Cerebellar nuclear complex (tissue), 1 donor: ENCODE results near the gene ARHGDIA.

Experiments used
- DNase-seq, 2 experiments: peaks; one replicate each; lab custom pipeline; 2025; lab: John Stamatoyannopoulos, UW

Gene ARHGDIA

DNA sequence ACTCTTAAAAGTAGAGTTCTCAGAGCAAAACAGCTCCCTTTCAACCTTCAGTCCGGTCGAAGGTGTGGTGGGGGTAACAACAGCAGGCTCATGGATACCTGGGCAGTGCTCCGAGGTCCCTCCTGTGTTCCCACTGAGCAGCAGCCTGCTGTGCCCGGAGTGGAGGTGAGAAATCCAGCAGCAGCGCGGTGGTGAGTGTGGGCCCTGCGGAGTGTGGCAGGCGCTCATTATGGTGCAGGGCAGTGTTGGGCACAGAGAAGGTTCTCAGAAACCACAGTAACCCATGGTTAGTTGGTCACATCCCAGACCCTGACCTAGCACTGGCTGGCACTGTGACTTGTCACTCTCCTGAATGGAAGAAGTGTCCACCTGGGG lies 5.8 kb downstream of the ARHGDIA start:
- no peak for DNase-seq

DNA sequence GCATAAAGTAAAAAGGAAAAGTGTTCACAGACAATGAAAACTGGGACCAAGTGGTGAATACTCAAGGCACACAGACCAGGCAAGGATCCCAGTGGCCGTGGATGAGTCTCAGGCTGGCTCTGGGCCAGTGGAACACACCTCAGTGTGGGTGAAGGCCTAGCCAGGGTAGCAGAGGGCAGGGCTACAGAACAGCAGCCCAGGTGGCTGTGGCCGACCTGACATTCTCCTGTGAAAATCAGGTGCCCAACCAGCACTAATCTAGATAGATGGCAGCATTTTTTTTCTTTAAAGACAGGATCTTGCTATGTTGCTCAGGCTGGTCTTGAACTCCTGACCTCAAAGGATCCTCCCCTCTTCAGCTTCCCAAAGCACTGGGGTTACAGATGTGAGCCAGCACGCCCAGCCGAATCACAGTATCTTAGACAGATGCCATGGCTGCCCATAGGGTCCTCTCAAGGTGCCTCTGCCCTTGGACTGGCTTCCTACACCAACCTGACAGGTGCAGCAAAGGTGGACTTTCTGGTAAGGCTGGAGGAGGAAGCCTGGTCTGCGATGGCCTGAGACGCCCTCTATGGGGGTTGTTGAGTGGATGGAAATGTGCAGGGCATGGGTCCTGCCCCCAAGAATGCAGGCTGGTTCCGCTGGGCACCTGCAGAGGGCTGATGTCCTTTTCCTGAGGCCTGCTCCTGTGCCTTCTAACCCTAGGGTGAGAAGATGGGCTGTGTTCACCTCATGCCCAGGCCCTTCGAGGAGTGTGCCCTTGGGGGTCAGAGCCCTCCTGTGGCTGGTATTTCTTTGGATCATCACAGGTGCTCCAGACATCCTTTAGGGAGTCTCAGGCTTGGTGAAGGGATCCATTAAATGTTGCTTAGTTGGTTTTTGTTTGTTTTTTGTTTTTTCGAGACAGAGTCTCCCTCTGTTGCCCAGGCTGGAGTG lies 7.0 kb downstream of the ARHGDIA start:
- DNase-seq: no peak

DNA sequence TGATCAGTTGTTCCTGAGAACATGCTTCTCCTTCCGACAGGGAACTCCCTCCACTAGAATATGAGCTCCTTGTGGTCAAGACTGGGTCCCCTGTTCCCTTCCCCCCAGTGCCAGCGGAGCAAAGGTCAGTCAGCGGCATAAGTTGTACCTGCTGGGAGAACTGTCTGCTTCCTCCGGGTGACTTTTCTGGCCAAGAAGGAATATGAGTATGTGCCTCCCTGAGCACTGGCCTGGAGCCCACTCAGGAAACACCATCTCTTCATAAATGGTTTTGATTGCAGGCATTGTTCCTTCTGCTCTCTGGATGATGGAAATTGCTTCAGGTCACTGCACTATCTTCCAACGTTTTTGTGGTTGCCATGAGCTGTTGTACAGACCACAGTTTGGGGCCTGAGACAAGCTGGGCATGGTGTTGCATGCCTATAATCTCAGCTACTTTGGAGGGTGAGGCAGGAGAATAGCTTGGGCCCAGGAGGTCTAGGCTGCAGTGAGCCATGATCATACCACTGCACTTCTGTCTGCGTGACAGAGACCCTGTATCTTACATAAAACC lies 7.9 kb downstream of the ARHGDIA start:
- DNase-seq: no peak

DNA sequence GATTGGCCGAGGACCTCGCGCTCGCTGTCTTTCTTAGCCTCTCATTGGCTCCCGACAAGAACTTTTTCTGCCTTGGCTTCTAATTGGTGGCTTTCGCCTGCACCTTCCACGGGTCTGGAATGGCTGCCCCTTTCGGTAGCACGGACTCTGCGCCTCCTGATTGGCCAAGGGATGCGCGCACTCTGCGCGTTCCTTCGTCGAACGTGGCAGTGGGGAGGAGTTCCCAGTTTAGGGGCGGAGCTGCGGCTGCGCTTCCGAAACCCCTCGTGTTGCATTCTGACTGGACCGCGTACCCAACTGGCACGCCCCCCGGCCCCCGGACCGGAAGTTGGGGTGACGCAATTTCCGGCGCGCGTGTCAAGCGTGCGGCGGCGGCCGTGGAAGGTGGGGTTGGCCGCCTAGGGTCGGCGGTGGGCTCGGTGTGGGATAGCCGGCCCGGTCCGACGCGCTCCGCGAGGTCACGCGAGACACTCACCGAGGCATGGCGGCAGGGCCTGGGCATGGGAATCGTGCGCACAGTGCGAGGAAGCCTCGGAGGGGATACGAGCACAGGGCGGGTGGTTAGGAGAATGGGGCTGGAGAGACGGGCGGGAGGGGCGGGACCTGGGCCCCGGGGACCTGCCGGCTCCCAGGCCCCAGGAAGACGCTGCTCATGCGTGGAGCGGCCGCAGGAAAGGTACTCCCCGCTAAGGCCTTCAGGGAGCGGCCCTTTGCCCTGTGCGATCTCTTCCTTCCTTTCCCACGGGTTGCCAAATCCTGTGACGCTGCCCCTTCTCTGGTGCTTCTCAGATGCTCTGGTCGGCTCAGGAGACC lies 10.2 kb downstream of the ARHGDIA start:
- DNase-seq: peak; percentile 98 to 99

DNA sequence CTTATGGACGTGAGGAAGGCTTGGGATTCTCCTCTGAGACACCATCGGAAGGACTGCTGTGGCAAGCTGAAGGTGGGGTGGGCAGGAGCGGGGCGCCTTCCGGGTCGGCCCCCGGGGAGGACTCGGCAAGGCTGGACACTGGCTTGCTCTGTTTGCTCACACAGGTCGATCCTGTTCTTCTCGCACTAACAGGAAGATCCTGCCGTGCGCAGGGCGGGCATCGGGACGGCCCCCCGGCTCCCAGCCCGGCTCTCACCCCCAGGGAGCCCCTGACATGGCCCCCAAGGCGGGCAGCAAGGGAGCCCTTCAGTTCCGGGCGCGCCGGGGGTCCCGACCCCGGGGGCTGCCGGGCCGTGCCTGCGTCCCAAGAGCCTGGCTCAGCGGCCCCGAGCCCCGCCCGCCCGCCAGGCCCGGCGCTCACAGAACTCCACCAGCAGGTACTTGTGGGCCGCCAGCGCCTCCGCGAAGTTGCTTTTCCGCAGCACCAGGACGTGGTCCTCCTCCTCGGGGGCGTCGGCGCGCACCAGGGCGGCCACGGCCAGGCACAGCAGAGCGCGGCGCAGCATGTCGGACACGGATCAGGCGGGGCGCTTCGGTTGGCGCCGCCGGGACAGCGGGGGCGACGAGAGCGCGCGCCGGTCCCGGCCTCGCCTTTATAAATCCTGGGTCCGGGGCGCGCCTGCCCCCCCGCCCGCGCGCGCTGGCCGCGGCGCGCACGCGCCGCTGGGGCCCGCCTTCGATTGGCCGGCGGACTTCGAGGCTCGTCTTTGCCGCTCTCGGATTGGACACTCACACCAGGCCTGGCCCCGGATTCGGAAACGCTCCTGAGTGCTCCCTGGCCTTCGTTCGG lies 11.0 kb downstream of the ARHGDIA start, which contains the start of gene P4HB:
P4HB (minus strand) TSS at position 630 of the 850 bp plus-strand sequence; CDS start at position 566, 64 bp downstream.
- no peak for DNase-seq

DNA sequence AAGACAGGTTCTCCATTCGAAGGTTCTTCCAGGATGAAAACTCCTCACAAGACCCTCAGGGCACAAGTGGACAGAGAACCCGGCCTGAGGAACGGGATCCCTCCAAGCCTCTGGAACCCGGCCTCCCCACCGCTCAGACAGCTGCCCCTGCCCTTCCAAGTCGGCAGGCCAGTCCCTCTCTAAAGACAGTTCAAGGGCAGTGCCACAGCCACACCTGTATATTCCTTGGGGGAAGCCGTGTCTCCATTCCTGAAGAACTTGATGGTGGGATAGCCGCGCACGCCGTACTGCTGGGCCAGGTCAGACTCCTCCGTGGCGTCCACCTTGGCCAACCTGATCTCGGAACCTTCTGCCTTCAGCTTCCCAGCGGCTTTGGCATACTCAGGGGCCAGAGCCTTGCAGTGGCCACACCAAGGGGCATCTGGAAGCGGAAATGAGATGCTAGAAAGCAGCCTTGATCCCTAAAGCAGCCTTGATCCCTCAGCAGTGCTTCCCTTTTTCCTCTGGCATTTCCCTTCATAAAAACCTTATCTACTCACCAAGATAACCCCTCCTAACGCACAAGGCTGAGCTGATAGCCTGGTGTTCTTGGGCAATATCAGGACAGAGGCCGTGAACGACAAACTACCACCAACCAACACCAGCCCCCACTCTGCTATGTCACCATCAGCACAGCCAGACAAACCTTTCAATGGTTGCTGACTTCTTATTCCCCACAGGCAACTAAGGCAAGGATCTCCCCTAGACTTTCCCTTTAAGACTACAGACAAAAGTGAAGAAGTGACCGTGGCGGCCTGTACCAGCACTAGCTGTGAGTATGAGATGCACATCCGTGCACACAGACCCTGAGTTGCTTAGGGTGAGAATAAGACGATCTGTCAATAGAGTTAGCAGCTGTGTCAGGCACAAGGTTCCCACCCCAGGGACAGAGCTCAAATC lies 11.9 kb downstream of the ARHGDIA start:
- DNase-seq: no peak

DNA sequence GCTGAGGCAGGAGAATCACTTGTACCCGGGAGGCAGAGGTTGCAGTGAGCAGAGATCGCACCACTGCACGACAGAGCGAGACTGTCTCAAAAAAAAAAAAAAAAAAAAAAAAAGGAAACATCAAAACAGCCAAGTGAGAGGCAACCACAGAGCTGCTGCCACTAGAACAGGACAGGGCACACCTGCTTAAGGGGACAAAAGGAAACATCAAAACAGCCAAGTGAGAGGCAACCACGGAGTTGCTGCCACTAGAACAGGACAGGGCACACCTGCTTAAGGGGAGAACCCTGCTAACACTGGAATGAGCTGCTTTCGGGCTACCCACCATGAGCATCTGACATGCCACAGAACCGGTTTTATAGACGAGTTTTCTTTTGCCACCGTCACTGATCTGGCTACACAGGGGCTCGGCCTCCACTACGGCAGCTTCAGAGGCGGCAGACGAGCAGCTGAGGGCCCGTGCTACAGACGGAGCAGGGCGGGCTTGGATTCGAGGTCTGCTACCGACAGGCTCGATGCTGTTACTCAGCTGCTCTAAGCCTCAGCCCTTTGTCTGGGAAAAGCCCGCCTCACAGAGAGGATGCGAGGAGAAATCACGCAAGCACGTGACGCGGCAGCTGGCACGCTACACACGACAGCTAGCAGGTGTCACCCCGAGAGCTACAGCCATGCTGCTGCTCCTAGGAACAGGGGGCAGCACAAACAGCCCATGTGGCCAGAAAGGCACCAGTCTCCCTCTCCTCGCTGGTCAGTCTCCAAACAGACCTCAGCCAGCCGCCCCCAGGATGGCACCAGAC lies 12.8 kb downstream of the ARHGDIA start:
- no peak for DNase-seq

DNA sequence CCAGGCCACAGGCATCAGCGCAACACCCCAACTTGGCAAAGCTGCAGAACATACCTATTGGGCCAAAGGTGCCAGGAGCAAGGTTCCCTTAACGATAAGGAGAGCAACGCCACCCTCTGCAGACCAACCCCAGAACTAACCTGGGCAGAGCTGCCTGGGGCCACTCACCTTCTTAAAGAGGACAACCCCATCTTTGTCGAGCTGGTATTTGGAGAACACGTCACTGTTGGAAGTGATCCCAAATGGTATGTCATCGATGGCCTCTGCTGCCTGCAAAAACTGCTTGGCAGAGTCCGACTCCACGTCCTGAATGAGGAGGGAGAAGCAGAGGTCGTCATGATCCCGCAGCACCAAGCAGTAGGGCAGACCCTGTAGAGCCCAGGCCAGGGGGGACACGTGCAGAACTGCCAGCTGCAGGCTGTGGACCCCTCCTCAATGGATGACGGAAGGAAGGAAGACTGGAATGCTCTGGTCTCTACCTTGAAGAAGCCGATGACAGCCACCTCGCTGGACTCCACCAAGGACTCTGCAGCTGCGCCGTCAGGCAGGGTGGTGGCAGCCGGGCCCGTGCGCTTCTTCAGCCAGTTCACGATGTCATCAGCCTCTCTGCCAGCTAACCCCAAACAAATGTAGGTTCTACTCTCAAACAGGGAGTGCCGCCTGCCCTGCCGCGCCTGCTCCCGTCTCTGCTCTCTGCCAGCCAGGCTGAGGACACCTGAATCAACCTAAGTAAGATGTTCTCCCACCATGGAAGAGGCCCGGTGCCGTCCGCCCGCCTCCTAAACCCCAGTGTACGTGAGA lies 16.0 kb downstream of the ARHGDIA start:
- DNase-seq: no peak

DNA sequence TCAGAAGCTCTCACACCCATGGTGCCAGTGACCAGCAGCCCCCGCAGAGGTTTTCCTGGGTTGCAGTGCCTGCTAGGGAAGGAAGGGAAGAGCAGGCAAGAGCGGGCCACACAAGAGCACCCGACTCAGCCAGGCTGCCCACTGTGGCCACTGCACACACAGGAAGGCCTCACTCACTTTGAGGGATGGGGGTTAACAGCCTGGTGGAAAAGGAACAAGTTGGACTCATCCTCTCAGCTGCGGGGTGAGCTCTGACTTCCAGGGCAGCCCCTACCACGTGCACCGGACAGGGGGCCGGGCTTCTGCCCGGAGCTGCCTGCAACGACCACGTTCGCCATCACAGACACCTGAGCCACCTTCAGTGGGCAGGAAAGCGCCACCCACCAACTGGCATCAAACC lies 18.9 kb downstream of the ARHGDIA start:
- no peak for DNase-seq

DNA sequence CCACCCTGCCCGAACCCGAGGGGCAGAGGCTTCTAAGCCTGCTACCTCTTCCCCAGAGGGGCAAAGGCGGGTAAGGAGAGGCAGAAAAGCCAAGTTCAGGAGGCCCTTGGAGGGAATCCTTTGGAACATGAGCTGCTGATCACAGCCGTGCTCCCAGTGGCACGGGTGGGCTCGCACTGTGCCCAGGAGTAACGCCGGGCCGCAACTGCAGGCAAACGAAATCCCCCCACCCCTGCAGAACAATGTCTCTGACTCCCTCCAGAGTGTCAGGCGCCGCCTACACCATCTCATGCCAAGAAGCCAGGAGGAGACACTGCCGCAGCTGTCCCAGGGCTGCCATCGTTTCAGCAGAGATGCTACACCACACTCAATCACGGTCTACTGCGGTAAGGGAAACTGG lies 19.7 kb downstream of the ARHGDIA start:
- DNase-seq: no peak

DNA sequence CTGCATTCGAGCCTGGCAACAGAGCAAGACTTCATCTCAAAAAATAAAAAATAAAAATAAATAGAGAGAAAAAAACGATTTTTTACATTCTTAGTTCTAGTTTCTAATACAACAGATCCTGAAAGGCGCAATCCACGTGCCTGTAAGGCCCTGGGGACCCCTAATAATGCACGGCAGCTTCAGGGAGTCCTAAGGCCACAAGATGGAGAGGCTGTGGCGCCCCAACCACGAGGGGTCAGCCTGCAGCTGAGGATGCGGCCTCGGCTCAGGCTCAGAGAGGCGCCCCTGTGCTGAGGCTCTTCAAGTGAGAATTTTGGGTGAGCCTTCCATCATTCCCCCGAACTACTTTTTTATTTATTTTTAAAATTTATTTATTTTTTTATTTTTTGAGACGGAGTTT lies 21.7 kb downstream of the ARHGDIA start:
- no peak for DNase-seq

DNA sequence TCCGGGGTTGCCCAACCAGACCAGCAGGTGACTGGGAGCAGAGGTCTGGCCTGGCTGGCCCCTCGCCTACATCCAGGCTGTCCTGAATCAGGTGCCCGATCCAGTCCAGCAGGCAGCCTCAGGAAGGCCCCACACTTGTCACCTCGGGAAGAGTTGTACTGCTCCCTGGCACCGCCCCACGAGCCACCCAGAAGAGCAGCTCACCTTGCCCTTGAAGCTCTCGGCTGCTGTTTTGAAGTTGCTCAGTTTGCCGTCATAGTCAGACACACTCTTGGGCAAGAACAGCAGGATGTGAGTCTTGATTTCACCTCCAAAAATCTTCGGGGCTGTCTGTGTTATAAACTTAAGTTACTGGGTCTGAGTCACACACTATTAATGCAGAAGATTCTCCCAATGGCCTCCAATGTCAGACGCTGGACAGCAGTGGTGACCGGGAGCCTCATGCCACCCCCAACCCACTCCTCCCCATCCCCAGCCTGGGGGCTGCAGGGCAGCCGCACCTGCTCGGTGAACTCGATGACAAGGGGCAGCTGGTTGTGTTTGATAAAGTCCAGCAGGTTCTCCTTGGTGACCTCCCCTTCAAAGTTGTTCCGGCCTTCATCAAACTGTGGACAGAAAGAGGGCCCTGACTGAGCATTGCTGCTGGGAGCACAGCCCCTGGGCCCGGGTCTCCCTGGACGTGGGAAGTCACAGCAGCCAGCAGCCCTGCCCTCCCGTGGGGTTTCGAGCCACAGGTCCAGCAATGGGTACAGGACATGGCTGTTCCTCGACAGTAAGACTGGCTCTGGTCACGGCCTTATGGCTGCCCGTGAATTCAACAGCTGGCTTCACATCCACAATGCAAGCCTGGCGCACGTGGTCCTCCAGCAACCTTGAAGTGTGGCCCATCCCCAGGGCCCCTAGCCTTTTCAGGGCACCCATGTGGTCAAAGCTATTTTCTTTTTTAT lies 24.1 kb downstream of the ARHGDIA start:
- no peak for DNase-seq

DNA sequence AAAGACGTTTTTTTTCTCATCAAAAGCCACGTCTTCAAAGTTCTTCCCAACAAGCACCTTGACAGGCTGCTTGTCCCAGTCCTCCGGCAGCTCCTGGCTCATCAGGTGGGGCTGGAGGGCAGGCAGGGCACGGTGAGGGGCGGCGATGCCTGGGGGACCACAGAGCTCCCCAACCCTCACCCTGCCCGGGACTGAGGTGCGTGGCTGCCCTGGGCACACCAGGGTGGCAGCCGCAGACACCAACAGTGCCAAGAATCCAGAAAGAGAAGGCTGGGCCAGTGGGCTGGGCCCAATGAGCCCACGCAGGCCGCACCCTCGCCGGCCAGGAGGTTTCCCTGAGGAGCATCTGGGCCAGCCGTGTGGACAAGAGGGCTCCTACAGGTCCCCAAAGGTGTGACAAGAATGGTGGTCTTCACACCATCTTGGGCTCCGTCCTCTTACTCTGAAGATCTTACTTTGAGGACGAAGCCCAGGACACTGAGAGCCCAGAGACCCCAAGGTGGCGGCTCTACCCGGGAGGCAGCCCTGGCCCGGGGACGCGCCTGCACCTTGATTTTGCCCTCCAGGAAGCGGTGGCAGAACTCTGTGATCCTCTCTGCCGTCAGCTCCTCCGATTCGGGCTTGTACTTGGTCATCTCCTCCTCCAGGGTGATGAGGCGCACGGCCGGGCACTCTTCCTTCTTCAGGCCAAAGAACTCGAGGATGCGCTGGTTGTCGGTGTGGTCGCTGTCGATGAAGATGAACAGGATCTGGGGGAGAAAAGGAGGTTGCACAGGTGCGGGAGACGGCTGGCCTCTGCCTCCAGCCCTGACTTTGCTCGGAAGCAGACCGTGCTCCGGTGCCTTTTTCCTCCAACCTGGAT lies 25.0 kb downstream of the ARHGDIA start:
- DNase-seq: no peak

DNA sequence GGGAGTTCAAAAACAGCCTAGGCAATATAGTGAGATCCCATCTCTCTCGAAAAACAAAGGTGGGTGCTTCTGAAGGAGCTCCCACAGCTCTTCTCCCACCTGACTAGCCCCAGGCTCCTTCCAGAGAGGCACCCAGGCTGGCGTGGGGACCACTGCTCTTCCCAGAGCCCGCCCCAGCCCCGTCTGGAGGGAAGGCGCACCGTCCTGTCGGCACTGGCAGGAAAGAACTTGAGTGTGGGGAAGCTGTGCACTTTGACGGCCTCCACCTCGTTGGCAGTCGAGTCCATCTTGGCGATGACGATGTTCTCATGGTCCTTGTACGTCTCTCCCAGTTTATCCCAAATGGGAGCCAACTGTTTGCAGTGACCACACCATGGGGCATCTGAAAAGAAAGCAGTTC lies 25.8 kb downstream of the ARHGDIA start:
- DNase-seq: no peak

DNA sequence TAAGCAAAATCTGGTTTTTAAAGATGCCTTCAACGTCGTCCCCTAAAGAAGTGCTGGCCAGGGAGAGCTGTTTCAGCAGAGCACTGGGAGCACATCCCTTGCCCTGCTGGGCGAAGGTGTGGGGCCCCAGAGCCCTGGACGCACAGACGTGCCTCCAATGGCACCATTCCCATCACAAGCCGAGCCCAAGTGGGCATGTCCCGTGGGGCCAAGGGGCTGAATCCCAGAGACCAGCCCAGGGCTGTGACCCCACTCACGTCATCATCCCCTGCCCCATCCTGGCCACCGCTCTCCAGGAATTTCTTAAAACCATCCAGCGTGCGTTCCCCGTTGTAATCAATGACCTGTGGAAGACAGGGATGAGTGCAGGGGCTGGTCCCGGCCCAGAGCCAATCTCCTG lies 26.2 kb downstream of the ARHGDIA start:
- no peak for DNase-seq

DNA sequence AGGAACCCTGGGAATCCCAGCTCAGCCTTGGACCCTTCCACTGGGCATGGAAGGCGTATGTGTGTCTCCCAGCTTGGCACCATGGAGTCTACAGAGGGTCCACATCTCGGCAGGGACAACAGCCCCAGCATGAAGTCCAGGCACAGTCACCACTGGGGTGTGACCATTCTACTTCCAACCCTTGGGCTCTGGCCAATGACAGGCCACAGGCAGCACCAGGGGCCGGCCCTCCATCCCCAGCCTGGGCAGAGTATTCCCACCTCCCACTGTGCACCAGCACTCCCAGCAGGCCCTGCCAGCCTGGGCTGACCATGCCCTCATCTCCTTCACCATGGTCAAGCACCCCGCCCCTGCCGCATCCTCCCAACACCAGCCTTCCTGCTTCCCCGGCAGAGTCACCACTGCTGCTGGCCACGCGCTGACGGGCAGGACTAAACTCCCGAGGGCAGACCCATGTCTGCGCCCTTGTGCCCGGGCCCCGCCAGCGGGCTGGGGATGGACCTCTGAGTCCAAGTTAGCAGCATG lies 26.7 kb downstream of the ARHGDIA start:
- DNase-seq: no peak
